OCI-LY1 (cell line): Measurements from ENCODE around the gene CCNY.

Experiments
- H2AFZ ChIP-seq: fragments of 200-600 bp; sonication (generic), shearing (Covaris generic); 2 replicates; pipeline ENCODE4 v1.6.0; 2014; ENCODE audit warnings: antibody characterized with exemption, mild to moderate bottlenecking, low read length
- H3F3A ChIP-seq: fragments of 200-600 bp; sonication (generic), shearing (Covaris generic); 2 replicates; pipeline ENCODE4 v1.6.0; 2014; ENCODE audit warnings: mild to moderate bottlenecking, antibody characterized with exemption, low read length, moderate library complexity; ENCODE audit not compliant: insufficient read depth
- H3K27ac ChIP-seq: fragments of 200-600 bp; sonication (generic); 2 replicates; pipeline ENCODE4 v1.5.1; 2014; ENCODE audit warnings: low read length, mixed run types, mild to moderate bottlenecking, low read depth; ENCODE audit not compliant: poor library complexity, severe bottlenecking
- H3K27me3 ChIP-seq: fragments of 200-600 bp; sonication (generic); 2 replicates; pipeline ENCODE4 v1.6.0; 2014; ENCODE audit warnings: antibody characterized with exemption, mild to moderate bottlenecking, low read length, moderate library complexity; ENCODE audit not compliant: insufficient read depth
- H3K36me3 ChIP-seq: fragments of 200-600 bp; sonication (generic); 2 replicates; pipeline ENCODE4 v1.6.1; 2014; ENCODE audit warnings: mild to moderate bottlenecking, antibody characterized with exemption, low read length, moderate library complexity, mixed read lengths; ENCODE audit not compliant: insufficient read depth
- H3K4me1 ChIP-seq: fragments of 200-600 bp; sonication (generic); 2 replicates; pipeline ENCODE4 v1.5.1; 2014; ENCODE audit warnings: mild to moderate bottlenecking, low read length, moderate library complexity; ENCODE audit not compliant: insufficient read depth, severe bottlenecking
- H3K4me2 ChIP-seq: fragments of 200-600 bp; sonication (generic), shearing (Covaris generic); 2 replicates; pipeline ENCODE4 v1.6.1; 2014; ENCODE audit warnings: low read length
- H3K4me3 ChIP-seq: fragments of 200-600 bp; sonication (generic); 2 replicates; pipeline ENCODE4 v1.5.1; 2014; ENCODE audit warnings: low read length, low read depth, mild to moderate bottlenecking, mixed read lengths; ENCODE audit not compliant: poor library complexity, severe bottlenecking
- H3K79me2 ChIP-seq: fragments of 200-600 bp; shearing (Covaris generic); 2 replicates; pipeline ENCODE4 v1.6.1; 2016; ENCODE audit warnings: mixed run types, low read length, mixed read lengths; ENCODE audit not compliant: insufficient read depth
- H3K9ac ChIP-seq: fragments of 200-600 bp; sonication (generic), shearing (Covaris generic); 2 replicates; pipeline ENCODE4 v1.6.1; 2014; ENCODE audit warnings: mild to moderate bottlenecking, low read length, mixed read lengths
- H3K9me2 ChIP-seq: fragments of 200-600 bp; sonication (generic), shearing (Covaris generic); 2 replicates; pipeline ENCODE4 v1.6.1; 2014; ENCODE audit warnings: low read depth, mild to moderate bottlenecking, low read length, mixed read lengths
- H3K9me3 ChIP-seq: fragments of 200-600 bp; shearing (Covaris generic); 2 replicates; pipeline ENCODE4 v1.6.1; 2014; ENCODE audit warnings: low read length, mixed read lengths
- H4K20me1 ChIP-seq: fragments of 200-600 bp; sonication (generic), shearing (Covaris generic); 2 replicates; pipeline ENCODE4 v1.6.0; 2016; ENCODE audit warnings: mild to moderate bottlenecking, low read length; ENCODE audit not compliant: insufficient read depth
- CTCF ChIP-seq: fragments of 200-600 bp; sonication (generic), shearing (Covaris generic); IDR thresholded peaks from 2 replicates; pipeline ENCODE4 v1.5.1; 2017; ENCODE audit warnings: mild to moderate bottlenecking, antibody characterized with exemption, low read length, moderate library complexity, mixed read lengths
- EZH2 ChIP-seq: fragments of 200-600 bp; sonication (generic), shearing (Covaris generic); IDR thresholded peaks from 2 replicates; pipeline ENCODE4 v1.8.0; 2017; ENCODE audit warnings: borderline replicate concordance, mixed run types, mild to moderate bottlenecking, antibody characterized with exemption, low read length, moderate library complexity, mixed read lengths

CCNY gene

DNA sequence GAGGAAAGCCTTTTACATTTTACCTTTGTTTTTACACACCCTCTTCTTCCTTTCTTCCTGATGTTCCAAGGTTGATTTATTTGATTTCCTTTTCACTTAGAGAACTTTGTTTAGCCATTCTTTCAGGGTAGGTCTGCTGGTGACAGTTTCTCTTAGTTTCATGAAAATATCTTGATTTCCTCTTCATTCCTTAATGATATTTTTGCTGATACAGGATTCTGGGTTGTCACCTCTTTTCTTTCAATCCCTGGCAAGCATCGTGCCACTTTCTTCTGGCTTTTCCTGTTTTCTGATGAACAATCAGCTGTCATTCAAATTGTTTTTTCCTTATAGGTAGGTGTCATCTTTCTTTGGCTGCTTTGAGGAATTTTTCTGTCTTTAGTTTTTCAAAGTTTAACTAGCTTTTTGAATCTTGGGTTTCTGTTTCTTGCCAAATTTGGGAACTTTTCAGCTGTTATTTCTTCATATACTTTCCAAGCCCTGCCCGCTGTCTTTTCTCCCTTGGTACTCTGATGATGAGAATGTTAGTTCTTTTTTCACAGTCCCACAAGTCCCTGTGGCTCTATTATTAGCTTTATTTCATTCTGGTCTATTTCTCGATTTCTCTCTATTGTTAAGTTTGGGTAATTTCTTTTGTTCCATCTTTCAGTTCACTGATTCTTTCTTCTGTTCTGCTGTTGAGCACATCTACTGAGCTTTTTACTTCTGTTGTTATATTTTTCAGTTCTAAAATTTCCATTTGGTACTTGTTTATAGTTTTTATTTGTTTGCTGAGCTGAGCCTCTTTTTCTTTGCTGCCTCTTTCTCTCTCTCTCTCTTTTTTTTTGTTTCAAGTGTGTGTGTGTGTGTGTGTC is 102.6 kb downstream of the CCNY start:
- H3K4me2 ChIP-seq = no peak overlapping the region
- H4K20me1 ChIP-seq = no peaks in the 10 kb centered on the region
- H3K36me3 ChIP-seq = no peaks in the 10 kb centered on the region
- no peak overlapping the region for H3K4me3 ChIP-seq
- H3K27me3 ChIP-seq = no peaks in the 10 kb centered on the region
- H3K9me2 ChIP-seq = no peaks in the 10 kb centered on the region
- no peak overlapping the region for H3K9ac ChIP-seq
- no peaks in the 10 kb centered on the region for H3K4me1 ChIP-seq
- peaks cover 10% of the 10 kb centered on the region for H3K9me3 ChIP-seq
- H2AFZ ChIP-seq = no peak overlapping the region
- H3K27ac ChIP-seq = no peak overlapping the region
- TF ChIP-seq EZH2 (no peak), CTCF (no peak)
- no peaks in the 10 kb centered on the region for H3K79me2 ChIP-seq
- no peaks in the 10 kb centered on the region for H3F3A ChIP-seq

DNA sequence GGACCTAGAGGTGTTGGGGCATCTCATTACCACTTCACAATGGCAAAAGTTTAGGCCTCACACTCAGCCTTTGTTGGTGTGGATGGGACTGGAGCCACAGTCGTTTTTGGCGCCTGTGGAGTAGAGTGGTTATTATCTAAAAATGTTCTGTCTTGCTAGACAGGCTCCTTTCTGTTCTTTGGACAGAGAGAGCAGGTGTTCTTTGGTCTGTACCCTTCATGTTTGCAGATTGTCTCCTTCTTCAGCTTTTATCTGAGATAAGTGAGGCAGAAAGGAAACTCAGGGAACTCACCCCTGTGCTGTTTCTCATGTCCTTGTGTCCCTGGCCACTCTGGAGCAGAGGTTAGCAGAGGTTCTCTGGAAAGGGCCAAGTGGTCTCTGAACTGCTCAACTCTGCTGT is 103.7 kb downstream of the CCNY start:
- Histone ChIP-seq H4K20me1 (no peaks in the 10 kb centered on the region), H3K27ac (no peak overlapping the region), H2AFZ (no peak overlapping the region), H3K4me3 (no peak overlapping the region), H3K4me1 (no peaks in the 10 kb centered on the region), H3K9me2 (no peaks in the 10 kb centered on the region), H3F3A (no peaks in the 10 kb centered on the region), H3K9me3 (peaks cover 18% of the 10 kb centered on the region), H3K4me2 (no peak overlapping the region), H3K79me2 (no peaks in the 10 kb centered on the region), H3K36me3 (no peaks in the 10 kb centered on the region), H3K27me3 (no peaks in the 10 kb centered on the region), H3K9ac (no peak overlapping the region)
- no peak for TF ChIP-seq CTCF

DNA sequence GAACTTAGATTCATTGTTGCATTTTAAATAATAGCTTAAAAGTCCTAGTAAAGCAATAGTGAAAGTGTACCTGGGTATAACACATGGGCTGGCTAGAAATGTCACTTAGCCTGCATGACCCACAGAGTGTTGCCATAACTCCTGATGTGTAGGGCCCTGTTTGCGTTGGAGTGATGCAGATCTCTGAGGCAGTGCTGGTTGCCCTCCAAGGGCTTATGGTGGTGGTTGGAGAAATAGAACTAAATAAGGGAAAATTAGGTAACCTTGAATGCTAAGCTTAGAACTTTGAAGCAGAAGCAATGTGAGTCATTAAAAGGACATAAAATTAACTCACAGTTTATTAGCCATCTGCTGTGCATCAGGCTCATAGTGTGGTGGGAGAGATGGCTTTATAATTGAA is 105.7 kb downstream of the CCNY start:
- no peaks in the 10 kb centered on the region for H3K36me3 ChIP-seq
- H3K27ac ChIP-seq = no peak overlapping the region
- no peaks in the 10 kb centered on the region for H4K20me1 ChIP-seq
- no peak for TF ChIP-seq CTCF
- TF ChIP-seq EZH2 = no peak
- no peaks in the 10 kb centered on the region for H3F3A ChIP-seq
- H2AFZ ChIP-seq = no peak overlapping the region
- H3K79me2 ChIP-seq = no peaks in the 10 kb centered on the region
- H3K4me1 ChIP-seq = no peaks in the 10 kb centered on the region
- no peak overlapping the region for H3K4me2 ChIP-seq
- no peak overlapping the region for H3K4me3 ChIP-seq
- no peak overlapping the region for H3K9ac ChIP-seq
- H3K9me3 ChIP-seq = peaks cover 18% of the 10 kb centered on the region
- no peaks in the 10 kb centered on the region for H3K27me3 ChIP-seq
- H3K9me2 ChIP-seq = no peaks in the 10 kb centered on the region
